Activated naive CD4-positive, alpha-beta T cell treated with anti-CD3 and anti-CD28 coated beads, Interleukin-2, amount 50 U/mL, for 24 hours (primary cell): ENCODE measurements around the gene ZNF559.
"Not testable (repeated sequence)": the region's sequence is repeated elsewhere in the genome, so short reads cannot be mapped to it uniquely, and the experiment has no call there.

Experiments
- H3K27ac Mint-ChIP-seq: one replicate; pipeline ENCODE4 v1.8.0; 2021; ENCODE audit warnings: mild to moderate bottlenecking, mixed read lengths
- H3K27me3 Mint-ChIP-seq: one replicate; pipeline ENCODE4 v1.8.0; 2021; ENCODE audit warnings: mixed read lengths
- H3K36me3 Mint-ChIP-seq: one replicate; pipeline ENCODE4 v1.8.0; 2021; ENCODE audit warnings: mixed read lengths
- H3K4me1 Mint-ChIP-seq: one replicate; pipeline ENCODE4 v1.8.0; 2021; ENCODE audit warnings: mixed read lengths
- H3K4me3 Mint-ChIP-seq: one replicate; pipeline ENCODE4 v1.8.0; 2021; ENCODE audit warnings: mild to moderate bottlenecking, mixed read lengths
- H3K9me3 Mint-ChIP-seq: one replicate; pipeline ENCODE4 v1.8.0; 2021; ENCODE audit warnings: mixed read lengths

The ZNF559 gene

GRCh38 chr19:9323919-9324583 lies at the start of gene ZNF559:
Gene ZNF559, plus strand, starts transcription at chr19:9324179. Its CDS starts 14,371 bp downstream, at chr19:9338550.
- Mint-ChIP-seq H3K36me3 (peaks cover 29% of the 10 kb centered on the region), H3K4me3 (peak within 1 kb of the TSS; percentile 96), H3K27me3 (no peaks in the 10 kb centered on the region), H3K27ac (peak within 1 kb of the TSS; percentile 97), H3K4me1 (peaks cover 31% of the 10 kb centered on the region), H3K9me3 (peaks cover 20% of the 10 kb centered on the region)

DNA sequence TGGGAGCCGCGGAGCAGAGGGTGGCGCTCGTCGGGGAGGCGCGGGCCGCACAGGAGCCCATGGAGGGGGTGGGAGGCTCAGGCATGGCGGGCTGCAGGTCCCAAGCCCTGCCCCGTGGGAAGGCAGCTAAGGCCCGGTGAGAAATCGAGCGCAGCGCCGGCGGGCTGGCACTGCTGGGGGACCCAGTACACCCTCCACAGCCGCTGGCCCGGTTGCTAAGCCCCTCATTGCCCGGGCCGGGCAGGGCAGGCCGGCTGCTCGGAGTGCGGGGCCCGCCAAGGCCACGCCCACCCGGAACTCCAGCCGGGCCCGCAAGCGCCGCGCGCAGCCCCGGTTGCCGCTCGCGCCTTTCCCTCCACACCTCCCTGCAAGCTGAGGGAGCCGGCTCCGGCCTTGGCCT lies 40.5 kb upstream of the ZNF559 start:
- Mint-ChIP-seq H3K4me3 (peak overlapping the region; percentile 61), H3K9me3 (peaks cover 20% of the 10 kb centered on the region)
- H3K27me3 Mint-ChIP-seq, H3K27ac Mint-ChIP-seq, H3K4me1 Mint-ChIP-seq, H3K36me3 Mint-ChIP-seq: not testable (repeated sequence)

DNA sequence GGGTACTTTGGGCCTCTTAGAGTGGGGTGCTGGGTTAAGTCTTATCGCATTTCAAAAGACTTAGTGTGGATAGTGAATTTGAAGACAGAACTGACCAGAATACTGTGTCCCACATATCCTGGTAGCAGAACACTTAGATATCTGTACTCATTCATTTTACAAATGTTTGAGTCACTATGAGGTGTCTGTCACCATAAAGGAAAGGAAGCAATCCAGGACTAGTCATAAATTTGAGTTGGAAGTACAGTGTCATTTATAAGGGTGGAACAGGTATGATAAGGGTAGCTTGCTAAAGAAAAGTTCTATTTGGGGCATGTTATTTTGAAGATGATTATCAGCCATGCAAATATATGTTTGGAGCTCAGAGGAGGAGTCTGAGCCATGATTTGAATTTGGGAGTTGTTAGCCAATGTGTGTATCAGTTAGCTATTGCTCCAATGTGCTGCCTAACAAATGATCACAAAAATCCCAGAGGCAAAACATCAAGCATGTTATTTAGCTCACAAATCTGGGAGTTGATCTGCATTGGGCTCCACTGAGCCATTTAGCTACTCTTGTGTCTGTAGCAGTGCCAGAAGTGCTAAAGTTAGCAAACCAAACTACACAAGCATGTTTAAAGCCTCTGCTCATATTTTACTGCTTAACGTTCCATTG lies 34.6 kb upstream of the ZNF559 start:
- Mint-ChIP-seq H3K9me3 (peaks cover 19% of the 10 kb centered on the region), H3K4me1 (peaks cover 3% of the 10 kb centered on the region), H3K36me3 (peaks cover 44% of the 10 kb centered on the region), H3K27me3 (no peaks in the 10 kb centered on the region), H3K27ac (no peak overlapping the region), H3K4me3 (no peak overlapping the region)

- Mint-ChIP-seq H3K9me3 (peaks cover 19% of the 10 kb centered on the region), H3K36me3 (peaks cover 70% of the 10 kb centered on the region), H3K27ac (no peak overlapping the region), H3K4me3 (no peak overlapping the region), H3K4me1 (peaks cover 3% of the 10 kb centered on the region), H3K27me3 (no peaks in the 10 kb centered on the region)
These were observed 28.5 kb upstream of the ZNF559 start for GRCh38 chr19:9295411-9295849.

DNA sequence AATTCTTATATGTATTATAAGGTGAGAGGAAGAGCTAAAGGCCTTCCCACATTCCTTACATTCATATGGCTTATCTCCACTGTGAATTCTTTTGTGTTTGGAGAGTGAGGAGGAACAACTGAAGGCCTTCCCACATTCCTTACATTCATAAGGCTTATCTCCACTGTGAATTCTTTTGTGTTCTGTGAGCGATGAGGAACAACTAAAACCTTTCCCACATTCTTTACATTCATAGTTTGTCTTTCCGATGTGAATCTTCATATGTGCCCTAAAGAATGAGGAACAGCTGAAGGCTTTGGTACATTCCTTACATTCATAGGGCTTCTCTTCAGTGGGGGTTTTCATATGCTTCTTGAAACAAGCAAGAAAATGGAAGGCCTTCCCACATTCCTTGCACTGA lies 27.6 kb upstream of the ZNF559 start:
- no peak overlapping the region for H3K4me3 Mint-ChIP-seq
- H3K27me3 Mint-ChIP-seq: no peaks in the 10 kb centered on the region
- H3K36me3 Mint-ChIP-seq: peaks cover 72% of the 10 kb centered on the region
- H3K27ac Mint-ChIP-seq: no peak overlapping the region
- peaks cover 24% of the 10 kb centered on the region for H3K9me3 Mint-ChIP-seq
- peaks cover 3% of the 10 kb centered on the region for H3K4me1 Mint-ChIP-seq

DNA sequence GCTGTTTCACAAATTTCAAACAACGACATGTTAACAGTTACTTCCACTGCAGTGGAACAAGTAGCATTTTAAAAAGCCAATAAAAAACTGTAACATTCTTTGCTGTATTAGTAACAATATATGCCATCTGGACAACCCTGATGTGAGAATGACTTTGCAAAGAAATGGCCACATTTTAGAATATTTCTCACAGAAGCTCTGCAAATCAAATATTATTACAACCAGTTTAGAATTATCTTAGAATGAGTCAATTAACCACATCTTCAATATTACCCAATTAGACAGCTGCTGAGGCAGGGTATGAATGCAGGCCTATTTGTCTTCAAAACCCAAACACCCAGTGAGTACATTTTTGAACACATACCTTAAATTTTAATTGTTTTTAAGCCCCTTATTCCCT lies 17.5 kb upstream of the ZNF559 start:
- H3K27me3 Mint-ChIP-seq: no peaks in the 10 kb centered on the region
- H3K27ac Mint-ChIP-seq: no peak overlapping the region
- H3K9me3 Mint-ChIP-seq: peaks cover 6% of the 10 kb centered on the region
- H3K4me3 Mint-ChIP-seq: peak overlapping the region; percentile 7
- H3K36me3 Mint-ChIP-seq: peaks cover 44% of the 10 kb centered on the region
- H3K4me1 Mint-ChIP-seq: peaks cover 17% of the 10 kb centered on the region

GRCh38 chr19:9308091-9308770 lies 15.7 kb upstream of the ZNF559 start:
- Mint-ChIP-seq H3K27me3 (no peaks in the 10 kb centered on the region), H3K36me3 (peaks cover 28% of the 10 kb centered on the region), H3K9me3 (no peaks in the 10 kb centered on the region), H3K4me1 (peaks cover 17% of the 10 kb centered on the region), H3K4me3 (peak overlapping the region; percentile 94), H3K27ac (peak overlapping the region; percentile 69)

DNA sequence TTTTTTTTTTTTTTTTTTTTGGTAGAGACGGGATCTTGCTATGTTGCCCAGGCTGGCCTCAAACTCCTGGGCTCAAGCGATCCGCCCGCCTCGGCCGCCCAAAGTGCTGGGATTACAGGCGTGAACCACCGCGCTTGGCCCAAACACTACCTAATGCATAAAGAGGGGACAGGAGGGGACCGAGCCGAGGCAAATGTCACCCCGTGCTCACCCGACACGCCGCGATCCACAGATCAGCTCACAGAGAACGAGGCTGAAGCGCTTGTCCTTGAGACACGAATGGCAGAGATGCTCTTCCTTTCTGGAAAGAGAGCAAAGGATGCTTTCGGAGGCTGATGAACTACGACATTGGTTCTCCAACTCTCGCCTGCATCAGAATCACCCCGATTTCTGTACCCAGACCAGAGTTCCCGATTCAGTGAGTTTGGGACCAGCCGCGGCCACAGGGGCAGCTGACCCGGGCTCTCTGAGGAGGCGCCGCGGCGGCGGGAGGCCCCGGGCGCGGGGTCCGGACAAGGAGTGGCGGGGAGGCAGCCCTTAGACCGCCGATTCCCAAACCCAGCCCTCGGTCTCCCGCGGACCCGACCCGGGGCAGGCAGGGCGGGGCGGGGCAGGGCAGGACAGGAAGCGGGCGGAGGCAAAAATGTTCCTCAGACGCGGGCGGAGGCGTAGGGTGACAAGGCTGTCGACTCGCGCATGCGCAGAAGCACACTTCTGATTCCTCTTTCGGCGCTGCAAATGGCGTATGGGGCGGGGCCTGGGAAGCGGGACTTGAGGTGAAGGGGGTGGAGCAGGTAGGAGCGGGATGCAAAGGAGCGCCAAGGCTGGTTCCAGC lies 14.6 kb upstream of the ZNF559 start, which contains the start of gene ZNF699:
ZNF699 (minus strand) TSS at position 700 of the 835 bp plus-strand sequence. CDS start 4,719 bp downstream, outside the sequence.
- Mint-ChIP-seq H3K27me3 (no peaks in the 10 kb centered on the region), H3K4me1 (peaks cover 17% of the 10 kb centered on the region), H3K27ac (peak within 1 kb of the TSS; percentile 97), H3K9me3 (peaks cover 3% of the 10 kb centered on the region), H3K4me3 (peak within 1 kb of the TSS; percentile 94), H3K36me3 (peaks cover 19% of the 10 kb centered on the region)

DNA sequence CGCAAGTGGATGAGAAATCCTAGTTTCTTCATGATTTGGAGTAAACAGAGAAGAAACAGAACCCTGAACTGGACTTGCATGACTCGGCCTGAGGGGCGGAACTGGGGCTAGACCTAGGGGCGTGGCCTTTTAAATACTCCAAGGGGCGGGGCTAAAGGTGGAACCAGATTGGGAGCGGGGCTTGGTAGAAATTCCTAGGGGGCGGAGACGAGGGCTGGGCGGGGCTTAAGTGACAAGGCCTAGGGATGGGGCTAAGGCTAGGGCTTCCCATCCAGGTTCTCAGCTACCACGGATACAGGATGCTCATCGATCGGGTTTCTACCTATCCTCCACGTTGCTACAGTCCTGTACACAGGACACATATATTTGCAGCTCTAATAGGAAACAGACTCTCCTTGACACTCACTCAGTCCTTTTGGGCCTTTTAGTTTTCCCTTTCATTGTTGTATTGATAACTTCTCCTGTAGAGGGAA lies 14.0 kb upstream of the ZNF559 start:
- Mint-ChIP-seq H3K27me3 (no peaks in the 10 kb centered on the region), H3K4me1 (peaks cover 17% of the 10 kb centered on the region), H3K4me3 (peak overlapping the region; percentile 94), H3K27ac (peak overlapping the region; percentile 97), H3K9me3 (peaks cover 4% of the 10 kb centered on the region), H3K36me3 (peaks cover 14% of the 10 kb centered on the region)

- H3K27me3 Mint-ChIP-seq: no peaks in the 10 kb centered on the region
- no peak overlapping the region for H3K27ac Mint-ChIP-seq
- peaks cover 14% of the 10 kb centered on the region for H3K9me3 Mint-ChIP-seq
- no peak overlapping the region for H3K4me3 Mint-ChIP-seq
- H3K4me1 Mint-ChIP-seq: peaks cover 4% of the 10 kb centered on the region
- peaks cover 4% of the 10 kb centered on the region for H3K36me3 Mint-ChIP-seq
These were observed 10.2 kb upstream of the ZNF559 start for GRCh38 chr19:9313756-9314155.

GRCh38 chr19:9321338-9321737 lies 2.6 kb upstream of the ZNF559 start:
- Mint-ChIP-seq H3K27me3 (no peaks in the 10 kb centered on the region), H3K4me3 (no peak overlapping the region), H3K27ac (no peak overlapping the region), H3K36me3 (peaks cover 12% of the 10 kb centered on the region), H3K4me1 (peaks cover 23% of the 10 kb centered on the region), H3K9me3 (peaks cover 20% of the 10 kb centered on the region)

GRCh38 chr19:9321756-9322155 lies 2.2 kb upstream of the ZNF559 start:
- H3K27ac Mint-ChIP-seq, H3K4me3 Mint-ChIP-seq, H3K27me3 Mint-ChIP-seq: not testable (repeated sequence)
- Mint-ChIP-seq H3K9me3 (peaks cover 20% of the 10 kb centered on the region), H3K36me3 (peaks cover 13% of the 10 kb centered on the region), H3K4me1 (peaks cover 23% of the 10 kb centered on the region)

- peak overlapping the region; percentile 26 for H3K4me3 Mint-ChIP-seq
These were observed 1.8 kb upstream of the ZNF559 start for GRCh38 chr19:9322201-9322600.

GRCh38 chr19:9323557-9323918 lies 441 bp upstream of the ZNF559 start:
- peaks cover 20% of the 10 kb centered on the region for H3K9me3 Mint-ChIP-seq
- H3K36me3 Mint-ChIP-seq: peaks cover 25% of the 10 kb centered on the region
- H3K27me3 Mint-ChIP-seq: no peaks in the 10 kb centered on the region
- H3K4me1 Mint-ChIP-seq: peaks cover 28% of the 10 kb centered on the region
- peak overlapping the region; percentile 96 for H3K4me3 Mint-ChIP-seq
- peak overlapping the region; percentile 97 for H3K27ac Mint-ChIP-seq

More at GRCh38 chr19:9322201-9322600, 1.8 kb upstream of the ZNF559 start:
- H3K4me1 Mint-ChIP-seq: peaks cover 23% of the 10 kb centered on the region
- H3K9me3 Mint-ChIP-seq: peaks cover 19% of the 10 kb centered on the region
- not testable (repeated sequence) for H3K27ac Mint-ChIP-seq, H3K27me3 Mint-ChIP-seq
- H3K36me3 Mint-ChIP-seq: peaks cover 15% of the 10 kb centered on the region

- Mint-ChIP-seq H3K4me3 (peak overlapping the region; percentile 96), H3K4me1 (peaks cover 31% of the 10 kb centered on the region), H3K27me3 (no peaks in the 10 kb centered on the region), H3K36me3 (peaks cover 34% of the 10 kb centered on the region), H3K27ac (peak overlapping the region; percentile 89), H3K9me3 (peaks cover 20% of the 10 kb centered on the region)
These were observed 594 bp downstream of the ZNF559 start for GRCh38 chr19:9324584-9324962.
